GM13977 (cell line): Measurements from ENCODE around the gene C2orf74.
"Not testable (repeated sequence)": the region's sequence is repeated elsewhere in the genome, so short reads cannot be mapped to it uniquely, and the experiment has no call there.

Source experiments
- DNase-seq: peaks from one replicate; pipeline ENCODE4 v3.0.0; 2012; ENCODE audit warnings: low spot score
- in situ Hi-C: fragments of 300-500 bp; cut with MboI; formaldehyde crosslinking; loops from one replicate; pipeline ENCODE4 v1.12.0; 2022; ENCODE audit warnings: low sequenced_read_pairs, low pct_unique_long_range_greater_than_20kb, mixed read lengths, inconsistent platforms; ENCODE audit not compliant: unreplicated experiment
- TF ChIP-seq, protein P1 (sequence below): IDR thresholded peaks from 2 replicates; pipeline ENCODE4 v1.5.1; 2012; ENCODE audit warnings: mild to moderate bottlenecking, control low read depth; ENCODE audit not compliant: insufficient read depth; ENCODE audit errors: extremely low read depth, missing control alignments

Gene C2orf74

DNA sequence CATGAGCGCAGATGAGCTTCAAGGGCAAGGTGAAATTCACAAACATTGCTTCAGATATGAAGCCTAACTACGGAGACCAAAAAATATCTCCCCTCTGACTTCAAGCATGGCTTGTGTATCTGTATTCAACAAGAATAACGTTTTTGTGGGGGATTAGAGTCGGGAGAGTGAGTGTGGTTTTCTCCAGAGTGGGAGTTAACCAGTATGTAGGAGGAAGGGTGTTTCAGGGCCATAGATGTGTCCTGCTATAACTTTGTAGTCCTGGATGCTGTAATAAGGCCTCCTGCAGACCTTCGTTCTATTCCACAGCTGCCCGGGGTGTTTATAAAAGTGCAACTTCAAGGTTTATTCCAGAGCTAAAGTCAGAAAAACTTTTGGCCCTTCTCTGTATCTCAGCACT is 12.9 kb upstream of the C2orf74 start:
- in situ Hi-C loops: no loop called here
- TF ChIP-seq, protein P1, sequence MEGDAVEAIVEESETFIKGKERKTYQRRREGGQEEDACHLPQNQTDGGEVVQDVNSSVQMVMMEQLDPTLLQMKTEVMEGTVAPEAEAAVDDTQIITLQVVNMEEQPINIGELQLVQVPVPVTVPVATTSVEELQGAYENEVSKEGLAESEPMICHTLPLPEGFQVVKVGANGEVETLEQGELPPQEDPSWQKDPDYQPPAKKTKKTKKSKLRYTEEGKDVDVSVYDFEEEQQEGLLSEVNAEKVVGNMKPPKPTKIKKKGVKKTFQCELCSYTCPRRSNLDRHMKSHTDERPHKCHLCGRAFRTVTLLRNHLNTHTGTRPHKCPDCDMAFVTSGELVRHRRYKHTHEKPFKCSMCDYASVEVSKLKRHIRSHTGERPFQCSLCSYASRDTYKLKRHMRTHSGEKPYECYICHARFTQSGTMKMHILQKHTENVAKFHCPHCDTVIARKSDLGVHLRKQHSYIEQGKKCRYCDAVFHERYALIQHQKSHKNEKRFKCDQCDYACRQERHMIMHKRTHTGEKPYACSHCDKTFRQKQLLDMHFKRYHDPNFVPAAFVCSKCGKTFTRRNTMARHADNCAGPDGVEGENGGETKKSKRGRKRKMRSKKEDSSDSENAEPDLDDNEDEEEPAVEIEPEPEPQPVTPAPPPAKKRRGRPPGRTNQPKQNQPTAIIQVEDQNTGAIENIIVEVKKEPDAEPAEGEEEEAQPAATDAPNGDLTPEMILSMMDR: no peak
- DNase-seq: no peak

DNA sequence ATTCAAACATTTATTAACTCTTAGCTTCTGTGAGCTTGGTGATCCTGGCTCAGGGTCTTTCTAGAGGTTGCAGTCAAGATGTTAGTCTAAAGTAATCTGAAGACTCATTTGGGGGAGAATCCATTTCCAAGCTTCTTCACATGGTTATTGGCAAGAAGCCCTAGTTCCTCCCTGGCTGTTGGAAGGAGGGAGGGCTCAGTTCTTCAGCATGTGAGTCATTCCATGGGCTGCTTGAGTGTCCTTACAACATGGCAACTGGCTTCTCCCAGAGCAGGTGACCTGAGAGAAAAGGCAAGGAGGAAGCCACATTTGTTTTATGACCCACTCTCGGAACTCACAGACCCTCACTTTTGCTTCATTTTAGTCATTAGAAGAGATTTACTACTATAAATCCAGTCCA is 10.6 kb upstream of the C2orf74 start:
- in situ Hi-C loops: no loop called here
- TF ChIP-seq, protein P1: no peak
- DNase-seq: no peak

DNA sequence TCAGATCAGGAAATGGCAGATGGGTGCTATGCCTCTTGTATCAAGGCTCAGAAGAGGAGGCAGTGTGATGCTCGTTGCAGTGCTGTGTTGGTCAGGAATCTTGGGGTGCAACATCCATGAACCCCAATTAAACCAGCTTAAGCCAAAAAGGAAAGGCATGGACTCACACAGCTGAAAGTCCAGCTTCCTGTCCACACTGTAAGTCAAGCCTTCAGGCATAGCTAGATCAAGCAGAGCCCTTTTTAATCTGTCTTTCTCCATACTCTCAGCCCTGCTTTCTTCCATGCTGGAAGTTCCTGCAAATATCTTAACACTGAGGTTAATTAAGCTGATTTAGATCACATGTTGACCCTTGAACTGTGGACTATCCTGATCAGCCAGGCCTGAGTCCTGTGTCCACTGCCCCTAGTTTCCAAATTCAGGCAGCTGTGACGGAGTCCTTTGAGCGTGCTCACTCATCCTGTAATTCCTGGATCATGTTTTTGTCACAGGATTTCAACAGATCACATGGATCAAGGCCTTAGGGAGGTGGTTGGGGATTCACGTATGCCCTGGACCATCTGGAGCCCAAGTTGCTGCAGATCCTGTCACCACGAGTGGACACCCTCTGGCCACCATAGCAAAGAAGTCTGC is 4.5 kb upstream of the C2orf74 start:
- TF ChIP-seq, protein P1: no peak
- in situ Hi-C loops: no loop called here
- DNase-seq: no peak

DNA sequence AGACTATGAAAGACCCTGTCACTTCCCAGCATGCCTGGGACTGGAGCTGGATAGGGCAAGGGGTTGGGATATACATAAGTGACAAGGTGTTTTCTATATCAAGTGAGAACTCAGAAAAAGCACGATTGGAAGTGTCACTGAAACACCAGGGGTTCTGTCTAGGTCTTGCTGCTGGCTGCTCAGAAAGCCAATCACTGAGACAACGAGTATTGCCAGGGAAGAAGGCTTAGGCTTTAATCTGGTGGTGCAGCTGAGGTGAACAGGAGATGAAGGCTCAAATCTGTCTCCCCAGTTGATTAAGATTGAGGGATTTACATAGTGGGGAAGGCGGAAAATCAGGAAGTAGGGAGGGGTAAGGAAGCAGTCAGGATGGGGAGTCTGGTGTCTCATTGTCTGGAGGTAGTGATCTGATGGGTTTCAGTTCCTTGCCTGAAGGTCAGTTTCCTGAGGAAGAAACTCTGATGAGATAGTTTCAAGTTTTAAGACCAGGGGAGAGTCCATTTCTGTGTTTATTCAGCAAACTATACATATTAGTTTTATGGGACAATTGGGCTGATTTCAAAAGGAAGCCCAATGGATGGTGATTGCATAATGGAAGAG is 3.5 kb upstream of the C2orf74 start:
- DNase-seq: no peak
- in situ Hi-C loops: no loop called here
- TF ChIP-seq, protein P1: no peak

DNA sequence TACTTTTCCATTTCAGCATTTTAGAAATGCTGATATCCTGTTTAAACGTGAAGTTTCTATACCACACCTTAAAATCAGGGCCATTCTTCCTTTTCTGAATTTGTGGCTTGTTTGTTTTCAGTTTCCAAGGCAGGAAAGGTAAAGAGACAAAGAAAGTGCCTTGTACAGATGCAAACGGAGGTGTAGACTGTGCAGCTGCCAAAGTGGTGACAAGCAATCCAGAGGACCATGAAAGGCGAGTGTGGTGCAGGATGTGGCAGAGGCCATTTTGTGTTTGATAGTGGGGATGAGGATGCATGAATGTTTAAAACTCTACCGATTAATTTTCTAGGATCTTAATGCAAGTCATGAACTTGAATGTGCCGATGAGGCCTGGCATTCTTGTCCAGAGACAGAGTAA is 733 bp downstream of the C2orf74 start:
- TF ChIP-seq, protein P1: no peak
- in situ Hi-C loops: no loop called here

DNA sequence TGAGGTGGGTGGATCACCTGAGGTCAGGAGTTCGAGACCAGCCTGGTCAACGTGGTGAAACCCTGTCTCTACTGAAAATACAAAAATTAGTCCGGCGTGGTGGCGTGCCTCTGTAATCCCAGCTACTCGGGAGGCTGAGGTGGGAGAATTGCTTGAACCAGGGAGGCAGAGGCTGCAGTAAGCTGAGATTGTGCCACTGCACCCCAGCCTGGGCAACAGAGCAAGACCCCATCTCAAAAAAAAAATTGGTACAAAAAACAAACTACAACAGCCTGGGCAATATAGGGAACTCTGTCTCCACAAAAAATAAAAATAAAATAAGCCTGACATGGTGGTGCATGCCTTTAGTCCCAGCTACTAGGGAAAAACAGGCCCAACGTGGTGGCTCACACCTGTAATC is 3.1 kb downstream of the C2orf74 start:
- DNase-seq, in situ Hi-C loops: not testable (repeated sequence)

More for the DNA sequence above, 733 bp downstream of the C2orf74 start:
- DNase-seq: no peak

DNA sequence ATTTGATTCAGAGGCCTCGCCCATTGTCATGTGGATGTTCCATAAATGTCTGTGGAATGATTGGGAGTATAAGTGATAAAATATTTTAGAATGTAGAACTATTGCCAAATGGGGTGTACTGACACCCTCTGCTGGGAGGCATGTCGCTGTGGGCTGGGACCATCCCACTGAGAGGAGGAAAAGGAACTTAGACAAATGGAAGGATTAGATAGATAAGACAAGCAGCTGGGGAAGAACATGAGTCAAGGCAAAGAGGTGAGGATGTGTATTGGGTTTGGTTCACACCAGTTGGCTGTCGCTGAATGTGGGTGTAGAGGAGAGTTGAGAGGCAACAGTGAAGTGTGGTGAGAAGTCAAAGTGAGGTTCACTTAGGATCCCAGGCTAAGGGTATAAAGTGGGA is 4.0 kb downstream of the C2orf74 start:
- DNase-seq: no peak
- TF ChIP-seq, protein P1: no peak

More for the DNA sequence above, 4.0 kb downstream of the C2orf74 start:
- in situ Hi-C loops: no loop called here
